DMS153 (cell line): ENCODE results near the gene RBM17.
A peak's percentile ranks its signal among the peaks of the same experiment; 100 is the strongest.
"Not testable (repeated sequence)": the region's sequence is repeated elsewhere in the genome, so short reads cannot be mapped to it uniquely, and the experiment has no call there.

Source experiments
- DNase-seq: peaks from one replicate; lab custom pipeline; 2025; lab: John Stamatoyannopoulos, UW

Gene RBM17

GRCh38 chr10:6088721-6089333, at the start of gene RBM17:
RBM17 (plus strand) TSS chr10:6089034; CDS start chr10:6097066, 8,032 bp downstream.
- DNase-seq, result peak; percentile 79

- DNase-seq, result no peak
Observed at GRCh38 chr10:6039711-6040110, 49.1 kb upstream of the RBM17 start.

- no peak for DNase-seq
Observed at GRCh38 chr10:6040205-6040604, 48.6 kb upstream of the RBM17 start.

- DNase-seq, result not testable (repeated sequence)
Observed at GRCh38 chr10:6043377-6043776, 45.5 kb upstream of the RBM17 start.

- no peak for DNase-seq
Observed at GRCh38 chr10:6044060-6044459, 44.8 kb upstream of the RBM17 start.

- DNase-seq, result no peak
Observed at GRCh38 chr10:6044751-6045313, 44.0 kb upstream of the RBM17 start.

- DNase-seq, result no peak
Observed at GRCh38 chr10:6045314-6045848, 43.5 kb upstream of the RBM17 start.

- no peak for DNase-seq
Observed at GRCh38 chr10:6045878-6046772, 42.7 kb upstream of the RBM17 start.

GRCh38 chr10:6046773-6047611, 41.8 kb upstream of the RBM17 start:
- no peak for DNase-seq

- DNase-seq, result no peak
Observed at GRCh38 chr10:6047847-6048246, 41.0 kb upstream of the RBM17 start.

- no peak for DNase-seq
Observed at GRCh38 chr10:6048281-6049030, 40.4 kb upstream of the RBM17 start.

- no peak for DNase-seq
Observed at GRCh38 chr10:6049031-6049400, 39.8 kb upstream of the RBM17 start.

GRCh38 chr10:6050801-6051445, 37.9 kb upstream of the RBM17 start:
- no peak for DNase-seq

GRCh38 chr10:6052247-6053221, 36.3 kb upstream of the RBM17 start:
- DNase-seq, result no peak

GRCh38 chr10:6053303-6053702, 35.5 kb upstream of the RBM17 start:
- DNase-seq, result no peak

GRCh38 chr10:6053816-6054631, 34.8 kb upstream of the RBM17 start:
- no peak for DNase-seq

GRCh38 chr10:6054884-6055283, 34.0 kb upstream of the RBM17 start:
- no peak for DNase-seq

- no peak for DNase-seq
Observed at GRCh38 chr10:6055929-6056328, 32.9 kb upstream of the RBM17 start.
